Neural cell (in vitro differentiated cells): ENCODE measurements around the gene MAST4. TPM values are rescaled to one million over a fixed set of nuclear protein-coding genes. Genes with fewer than 3 reads are reported as not detected.
A peak's percentile ranks its signal among the peaks of the same experiment; 100 is the strongest.

Experiments
- H2AFZ ChIP-seq: fragments of 200-600, 300-800 bp; sonication (generic), shearing (Covaris generic); 2 replicates; pipeline ENCODE4 v1.6.0; 2014; ENCODE audit warnings: low read depth, mild to moderate bottlenecking, antibody characterized with exemption, low read length, moderate library complexity
- H3F3A ChIP-seq: fragments of 200-600 bp; shearing (Covaris generic); 2 replicates; pipeline ENCODE4 v1.6.1; 2016; ENCODE audit warnings: mild to moderate bottlenecking, moderate library complexity, mixed read lengths, antibody characterized with exemption, low read length; ENCODE audit not compliant: insufficient read depth, poor library complexity, severe bottlenecking
- H3K27ac ChIP-seq: fragments of 200-600, 300-800 bp; sonication (generic), shearing (Covaris generic); 2 replicates; pipeline ENCODE4 v1.5.1; 2014; ENCODE audit warnings: mild to moderate bottlenecking, low read length, moderate library complexity
- H3K27me3 ChIP-seq: fragments of 300-800, 200-600 bp; sonication (generic), shearing (Covaris generic); 2 replicates; pipeline ENCODE4 v1.6.0; 2014; ENCODE audit warnings: mild to moderate bottlenecking, low read depth, low read length, moderate library complexity; ENCODE audit not compliant: insufficient read depth
- H3K36me3 ChIP-seq: fragments of 300-800, 200-600 bp; sonication (generic), shearing (Covaris generic); 2 replicates; pipeline ENCODE4 v1.5.1; 2014; ENCODE audit warnings: mild to moderate bottlenecking, antibody characterized with exemption, low read length, moderate library complexity; ENCODE audit not compliant: insufficient read depth
- H3K4me2 ChIP-seq: fragments of 300-800, 200-600 bp; sonication (generic), shearing (Covaris generic); 2 replicates; pipeline ENCODE4 v1.6.0; 2014; ENCODE audit warnings: mild to moderate bottlenecking, low read length
- H3K4me3 ChIP-seq: fragments of 300-800, 200-600 bp; sonication (generic), shearing (Covaris generic); 2 replicates; pipeline ENCODE4 v1.5.1; 2014; ENCODE audit warnings: mild to moderate bottlenecking, low read length, moderate library complexity
- H3K79me2 ChIP-seq: fragments of 200-600 bp; shearing (Covaris generic); replicated peaks from 2 replicates; pipeline ENCODE4 v1.6.0; 2014; ENCODE audit warnings: mild to moderate bottlenecking, low read length, moderate library complexity; ENCODE audit not compliant: insufficient read depth
- H3K9ac ChIP-seq: fragments of 300-800, 200-600 bp; sonication (generic), shearing (Covaris generic); 2 replicates; pipeline ENCODE4 v1.6.1; 2016; ENCODE audit warnings: mild to moderate bottlenecking, low read length, mixed read lengths
- H3K9me2 ChIP-seq: fragments of 200-600 bp; shearing (Covaris generic); 2 replicates; pipeline ENCODE4 v1.6.1; 2016; ENCODE audit warnings: mild to moderate bottlenecking, low read length, mixed read lengths; ENCODE audit not compliant: insufficient read depth
- H3K9me3 ChIP-seq: fragments of 200-600, 300-800 bp; sonication (generic), shearing (Covaris generic); 2 replicates; pipeline ENCODE4 v1.6.1; 2016; ENCODE audit warnings: mild to moderate bottlenecking, mixed run types, low read length, moderate library complexity, mixed read lengths
- H4K20me1 ChIP-seq: fragments of 200-600 bp; shearing (Covaris generic); 2 replicates; pipeline ENCODE4 v1.6.1; 2016; ENCODE audit warnings: mild to moderate bottlenecking, mixed run types; ENCODE audit not compliant: insufficient read depth
- CTCF ChIP-seq: fragments of 450-650 bp; IDR thresholded peaks from 2 replicates; pipeline ENCODE4 v1.5.1; 2014; ENCODE audit warnings: antibody characterized with exemption, mild to moderate bottlenecking, moderate library complexity; ENCODE audit not compliant: poor library complexity, severe bottlenecking
- EP300 ChIP-seq: fragments of 450-650 bp; conservative IDR thresholded peaks from 2 replicates; pipeline ENCODE4 v1.6.1; 2014; ENCODE audit warnings: antibody characterized with exemption, mild to moderate bottlenecking, moderate library complexity; ENCODE audit not compliant: poor library complexity, severe bottlenecking
- EZH2 ChIP-seq: fragments of 200-600, 300-800 bp; shearing (Covaris generic), sonication (generic); IDR thresholded peaks from 2 replicates; pipeline ENCODE4 v1.6.1; 2014; ENCODE audit warnings: antibody characterized with exemption, low read length, borderline replicate concordance, mild to moderate bottlenecking; ENCODE audit not compliant: insufficient read depth, poor library complexity, severe bottlenecking
- MXI1 ChIP-seq: fragments of 450-650 bp; conservative IDR thresholded peaks from 2 replicates; pipeline ENCODE4 v1.6.1; 2014; ENCODE audit warnings: antibody characterized with exemption, mild to moderate bottlenecking; ENCODE audit not compliant: poor library complexity, severe bottlenecking
- POLR2AphosphoS5 ChIP-seq: IDR thresholded peaks from 2 replicates; pipeline ENCODE4 v1.6.1; 2012
- RAD21 ChIP-seq: fragments of 450-650 bp; conservative IDR thresholded peaks from 2 replicates; pipeline ENCODE4 v1.6.1; 2014; ENCODE audit warnings: antibody characterized with exemption, mild to moderate bottlenecking, moderate library complexity
- REST ChIP-seq: IDR thresholded peaks from 2 replicates; pipeline ENCODE4 v1.6.1; 2012; ENCODE audit warnings: borderline replicate concordance
- SMC3 ChIP-seq: fragments of 450-650 bp; conservative IDR thresholded peaks from 2 replicates; pipeline ENCODE4 v1.6.1; 2014; ENCODE audit warnings: antibody characterized with exemption, mild to moderate bottlenecking, moderate library complexity; ENCODE audit not compliant: poor library complexity
- TAF1 ChIP-seq: IDR thresholded peaks from 2 replicates; pipeline ENCODE4 v1.6.1; 2012; ENCODE audit warnings: low read depth
- polyA plus RNA-seq: library from polyadenylated mRNA; depleted of rRNA; stranded (reverse); fragments of >200 nt; gene quantifications from 2 replicates; pipeline ENCODE4 v1.2.3, GENCODE V29; 2014

The MAST4 gene
- polyA plus RNA-seq, 1 donor from 2014 or later = 2.3 TPM

GRCh38 chr5:66805514-66806430, 209.6 kb downstream of the MAST4 start:
- TF ChIP-seq CTCF (no peak), EP300 (peak; percentile 91), POLR2AphosphoS5 (peak; percentile 58), RAD21 (no peak), REST (peak; percentile 79)

GRCh38 chr5:66807743-66808142, 211.6 kb downstream of the MAST4 start:
- Histone ChIP-seq H3K9me2 (no peaks in the 10 kb centered on the region), H3K4me2 (no peak overlapping the region), H3K36me3 (no peaks in the 10 kb centered on the region), H4K20me1 (no peaks in the 10 kb centered on the region), H3K27me3 (no peaks in the 10 kb centered on the region), H3K27ac (no peak overlapping the region), H3K4me3 (no peak overlapping the region), H3K79me2 (no peaks in the 10 kb centered on the region), H2AFZ (no peak overlapping the region), H3K9ac (no peak overlapping the region), H3K9me3 (no peaks in the 10 kb centered on the region), H3F3A (no peaks in the 10 kb centered on the region)
- TF ChIP-seq EZH2 = no peak
- peak; percentile 41 for TF ChIP-seq REST
- TF ChIP-seq RAD21 = peak; percentile 81
- no peak for TF ChIP-seq TAF1
- TF ChIP-seq EP300 = no peak
- peak; percentile 24 for TF ChIP-seq MXI1
- no peak for TF ChIP-seq POLR2AphosphoS5
- peak; percentile 74 for TF ChIP-seq CTCF
- TF ChIP-seq SMC3 = peak; percentile 76

More at GRCh38 chr5:66805514-66806430, 209.6 kb downstream of the MAST4 start:
- H3K9me2 ChIP-seq = no peaks in the 10 kb centered on the region
- H3K4me2 ChIP-seq = no peak overlapping the region
- peak overlapping the region; percentile 42 for H3K27ac ChIP-seq
- no peaks in the 10 kb centered on the region for H4K20me1 ChIP-seq
- H3K36me3 ChIP-seq = no peaks in the 10 kb centered on the region
- H3K9ac ChIP-seq = no peak overlapping the region
- H3F3A ChIP-seq = no peaks in the 10 kb centered on the region
- H3K9me3 ChIP-seq = no peaks in the 10 kb centered on the region
- H3K27me3 ChIP-seq = no peaks in the 10 kb centered on the region
- H2AFZ ChIP-seq = no peak overlapping the region
- H3K79me2 ChIP-seq = no peaks in the 10 kb centered on the region
- peak overlapping the region; percentile 27 for H3K4me3 ChIP-seq
